Dermis microvascular lymphatic vessel endothelial cell (primary cell): ENCODE results near the gene RNASE11. TPM values are rescaled to one million over a fixed set of nuclear protein-coding genes. Genes with fewer than 3 reads are reported as not detected.
"Not testable (repeated sequence)": the region's sequence is repeated elsewhere in the genome, so short reads cannot be mapped to it uniquely, and the experiment has no call there.

Experiments used
- DNase-seq, 2 donors: peaks; one replicate each; pipeline versions ENCODE4 v3.0.0 to v3.0.0-alpha.2; 2010; ENCODE audit warnings: low read depth in 2 of 2
- total RNA-seq: library from RNA; depleted of rRNA; stranded (reverse); fragments of >200 nt; gene quantifications from 2 replicates; pipeline ENCODE4 v1.2.1, GENCODE V29; 2014

Gene RNASE11
- not detected in 2 replicates for total RNA-seq

DNA sequence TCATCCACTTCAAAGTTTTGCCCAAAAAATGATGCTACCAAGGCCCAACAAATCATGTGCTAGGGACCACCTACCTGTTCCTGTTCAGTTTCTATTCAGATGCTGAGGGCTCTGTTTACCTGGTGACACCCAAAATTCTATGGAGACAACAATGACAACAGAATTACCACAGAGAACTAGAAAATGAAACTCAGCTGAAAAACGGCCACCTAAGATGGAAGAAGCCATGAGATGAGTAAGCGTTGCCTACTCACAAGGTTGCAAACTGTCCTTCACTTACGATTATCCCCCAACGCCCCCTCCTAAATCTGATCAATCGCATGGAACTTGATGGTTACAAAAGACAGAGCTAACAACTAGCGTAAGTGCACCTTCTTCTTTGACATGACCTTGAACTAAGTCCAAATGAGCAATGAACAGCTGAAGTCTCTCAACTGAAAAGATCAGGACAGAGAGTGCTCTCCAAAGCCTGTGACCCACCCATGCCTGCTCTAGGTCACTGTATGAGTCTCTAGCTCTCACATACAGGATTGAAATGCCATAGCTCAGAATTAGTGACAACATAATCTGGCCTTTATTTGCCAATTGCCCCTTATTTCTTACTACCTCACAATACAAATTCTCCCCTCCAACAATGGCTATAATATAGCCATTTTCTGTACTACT, at the start of gene RNASE11:
TSS of gene RNASE11 (minus strand) at position 513 of the 666 bp plus-strand sequence.
- no peak for DNase-seq

DNA sequence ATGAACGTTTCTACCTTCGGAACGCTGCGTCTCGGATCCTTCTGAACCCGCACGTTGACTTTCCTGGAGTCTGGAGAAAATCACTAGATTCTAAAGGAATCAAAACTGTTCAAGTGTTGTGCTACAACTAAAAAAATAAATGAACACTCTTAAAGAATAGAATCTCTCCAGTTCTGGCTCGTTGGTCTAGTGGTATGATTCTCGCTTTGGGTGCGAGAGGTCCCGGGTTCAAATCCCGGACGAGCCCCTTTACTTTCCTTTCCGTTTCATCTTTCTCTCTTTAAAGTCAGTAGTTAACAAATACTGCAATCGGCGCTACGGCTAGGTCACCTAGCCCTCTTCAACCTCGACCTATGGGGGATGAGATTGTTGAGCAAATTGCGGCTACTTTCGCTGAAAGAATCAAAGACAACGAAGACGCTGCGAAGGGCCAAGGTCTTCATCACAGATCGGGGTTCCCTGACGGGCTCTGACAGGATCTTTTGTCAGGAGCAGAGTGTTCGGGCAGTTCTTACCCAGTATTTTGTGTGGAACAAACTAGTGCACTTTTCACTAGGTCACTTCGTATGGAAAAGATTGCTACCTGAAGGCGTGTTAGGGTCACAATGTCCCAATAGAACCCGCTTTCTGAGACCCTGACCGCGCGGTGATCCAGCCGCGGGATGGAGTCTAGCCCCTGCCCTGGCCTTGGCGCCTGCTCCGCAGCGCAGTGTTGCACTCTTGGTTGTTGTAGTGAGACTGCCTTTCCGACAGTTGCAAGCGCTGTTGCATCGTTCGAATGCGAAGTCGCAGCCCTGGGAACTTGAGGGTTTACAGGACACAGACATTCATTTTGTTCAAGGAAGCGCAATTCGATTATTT, 45.3 kb upstream of the RNASE11 start:
- DNase-seq = peak in 1 of 2 donors; percentile 45

DNA sequence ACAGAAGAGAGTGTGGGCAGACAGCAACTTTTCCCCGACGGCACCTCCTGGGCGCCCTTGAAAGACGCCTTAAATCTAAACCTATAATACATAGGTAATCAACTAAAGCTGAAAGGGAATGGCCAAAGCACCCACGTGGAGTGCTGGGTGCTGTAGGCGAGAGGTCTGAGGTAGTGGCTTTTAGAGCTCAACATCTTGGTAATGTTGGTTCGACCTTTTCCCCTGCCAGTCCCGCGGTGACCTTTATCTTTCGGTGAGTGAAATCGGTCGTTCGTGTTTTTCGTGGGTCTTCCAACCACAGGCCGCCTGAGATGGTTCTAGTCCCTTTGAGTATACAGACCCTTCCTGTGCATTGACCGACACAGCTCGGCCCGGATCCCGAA, 44.6 kb upstream of the RNASE11 start:
- no peak for DNase-seq

DNA sequence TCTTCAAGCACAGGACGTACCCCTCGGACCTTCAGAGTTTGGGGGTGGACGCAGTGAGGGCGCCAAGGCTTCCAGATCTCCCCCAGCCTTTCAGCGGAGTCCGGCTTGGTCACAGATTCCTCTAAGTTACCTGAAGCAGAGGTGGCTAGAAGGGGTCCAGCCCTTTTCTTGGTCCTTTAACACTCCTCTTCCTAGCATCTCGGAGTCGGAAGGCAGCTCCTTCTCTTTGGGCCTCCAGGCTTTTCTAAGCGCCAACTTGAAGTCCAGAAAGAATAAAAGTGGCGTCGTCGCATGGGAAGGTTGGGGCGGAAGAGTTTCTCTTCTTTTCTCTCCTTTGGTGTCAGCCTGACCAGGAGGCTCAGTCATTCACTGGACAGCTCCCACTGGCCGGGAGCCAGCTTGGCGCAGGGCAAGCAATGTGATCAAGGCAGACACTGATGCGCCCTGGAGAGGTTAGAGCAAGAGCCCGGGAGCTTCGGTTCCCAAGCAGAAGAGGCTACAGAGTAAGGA, 44.1 kb upstream of the RNASE11 start:
- peak in 1 of 2 donors; percentile 57 for DNase-seq

DNA sequence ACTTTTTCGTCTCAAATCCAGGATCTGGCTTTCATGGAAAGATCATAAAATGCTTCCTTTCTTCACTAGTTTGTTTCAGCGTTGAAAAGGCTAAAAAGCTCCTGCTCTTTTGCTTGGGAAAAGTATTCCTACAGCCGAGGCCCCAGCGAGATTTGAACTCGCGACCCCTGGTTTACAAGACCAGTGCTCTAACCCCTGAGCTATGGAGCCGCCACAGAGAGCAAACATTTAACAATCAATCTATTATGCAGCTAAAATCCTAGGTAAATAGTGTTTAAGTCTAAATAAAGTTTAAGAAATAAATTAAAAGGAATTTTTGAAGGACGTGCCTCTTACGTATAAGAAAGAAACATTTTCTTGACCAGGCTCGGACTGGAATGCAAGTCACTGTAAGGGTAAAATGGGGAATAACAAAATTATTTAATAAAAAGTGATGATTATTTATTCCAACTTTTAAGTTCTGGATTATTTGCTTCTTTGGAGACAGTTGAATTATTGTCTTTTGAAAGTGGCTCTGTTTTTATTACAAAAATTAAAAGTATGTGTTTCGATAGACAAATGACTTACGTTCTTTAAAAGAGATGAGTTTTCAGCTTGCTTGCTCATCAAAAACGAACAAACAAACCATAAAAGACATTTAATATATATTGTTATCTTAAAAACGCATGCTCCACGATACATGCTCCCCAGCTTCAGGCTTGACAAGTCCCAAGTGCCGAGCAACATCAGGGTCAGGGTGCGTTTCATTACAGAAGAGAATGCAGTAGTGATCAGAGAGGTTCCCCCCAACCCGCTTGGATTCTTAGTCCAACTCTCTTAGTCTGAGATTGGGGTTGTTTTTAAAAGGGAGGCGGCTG, 43.5 kb upstream of the RNASE11 start:
- DNase-seq = peak in 1 of 2 donors; percentile 51

DNA sequence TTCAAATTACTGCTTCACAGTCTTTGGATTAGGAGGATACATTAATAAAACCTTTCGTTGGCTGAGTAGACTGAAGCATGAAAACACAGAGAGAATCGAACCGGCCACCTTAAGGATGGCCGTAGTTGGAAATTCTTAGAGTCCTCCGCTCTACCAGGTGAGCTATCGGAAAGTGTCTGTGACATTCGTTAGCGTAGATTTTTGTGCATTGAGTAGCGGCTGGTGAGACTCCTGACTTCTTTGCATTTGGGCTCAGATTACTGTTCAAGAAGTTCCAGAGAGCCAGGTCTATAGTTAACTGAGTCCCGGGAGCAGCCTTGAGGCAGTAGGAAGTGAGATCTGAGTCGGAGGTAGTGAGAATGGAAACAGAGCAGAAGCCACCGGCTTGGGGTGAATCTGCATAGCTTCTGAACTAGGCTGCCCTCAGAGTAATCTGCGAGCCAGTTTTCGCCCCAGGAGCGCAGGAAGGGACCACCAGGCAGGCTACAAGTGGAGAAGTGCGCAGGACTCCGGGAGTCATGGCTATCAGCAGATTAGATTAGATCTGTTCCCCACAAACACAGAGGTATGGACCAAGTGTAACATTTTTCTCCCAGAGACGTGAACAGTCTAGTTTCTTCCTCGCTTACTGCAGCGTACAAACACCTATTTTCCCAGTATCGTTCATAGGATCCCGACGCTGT, 42.7 kb upstream of the RNASE11 start:
- DNase-seq = peak in 1 of 2 donors; percentile 11

DNA sequence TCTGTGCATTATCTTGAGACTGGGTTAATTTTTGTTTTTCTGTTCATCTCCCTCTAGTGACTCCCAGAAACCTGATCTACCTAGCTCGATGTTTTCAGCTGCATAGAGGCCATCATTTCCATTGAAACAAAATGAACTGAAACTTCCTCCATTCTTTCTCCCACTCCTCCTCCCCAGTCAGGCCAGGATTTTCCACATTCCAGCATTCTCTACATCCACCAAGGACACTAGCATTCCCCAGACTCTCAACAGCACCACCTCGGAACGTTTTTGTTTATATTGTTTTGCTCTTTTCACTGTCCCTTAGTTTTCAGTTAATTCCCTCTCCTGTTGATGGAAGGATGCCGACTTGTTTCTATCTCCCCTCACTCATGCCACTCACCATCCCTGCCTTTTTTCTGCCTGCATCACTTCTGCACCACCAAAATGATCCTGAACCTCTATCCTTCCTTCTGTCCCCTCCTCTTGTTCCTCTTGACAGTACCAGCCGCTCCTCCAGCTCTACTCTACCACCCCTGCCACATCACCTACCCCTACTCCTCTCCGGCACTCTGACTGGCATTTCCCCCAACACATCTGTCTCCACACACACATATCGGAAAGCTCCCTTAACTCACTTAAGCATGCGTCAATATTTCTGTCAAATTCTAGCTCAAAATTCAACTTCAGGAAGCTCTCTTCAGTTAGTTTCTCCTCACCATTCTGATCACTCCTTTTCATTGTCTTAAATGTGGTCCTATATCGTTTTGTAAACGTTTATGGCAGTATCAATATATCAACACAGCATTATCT, 40.5 kb upstream of the RNASE11 start:
- no peak for DNase-seq

DNA sequence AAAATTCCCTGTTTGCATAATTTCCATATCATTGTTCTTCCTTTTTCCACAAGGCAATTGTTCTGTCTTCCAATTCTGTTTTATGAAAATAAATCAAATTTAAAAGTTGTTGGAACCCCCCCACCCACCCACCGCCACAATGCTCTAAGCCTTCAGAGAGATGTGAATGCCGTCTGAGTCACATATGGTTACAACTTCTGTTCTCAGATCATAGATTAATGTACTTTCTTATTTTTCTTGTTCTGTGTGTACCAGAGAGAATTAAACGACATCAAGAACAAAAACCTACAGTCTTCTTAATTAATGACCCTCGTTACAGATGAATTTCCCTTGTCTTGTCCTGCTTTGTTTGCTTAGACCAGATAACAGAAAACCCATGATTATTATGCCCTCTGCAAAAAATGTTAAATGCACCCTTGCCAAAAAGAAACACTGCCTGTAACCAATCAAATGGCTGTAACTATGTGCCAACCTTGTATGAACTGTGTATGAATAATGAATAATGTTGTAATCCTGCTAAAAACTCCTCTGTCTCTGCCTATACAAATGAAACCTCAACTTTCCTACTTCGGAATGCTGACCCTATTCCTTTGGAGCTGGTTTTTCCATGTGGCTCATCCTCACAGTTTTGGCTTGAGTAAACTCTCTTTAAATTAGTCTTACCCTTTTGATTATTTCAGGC, 39.7 kb upstream of the RNASE11 start:
- no peak for DNase-seq

GRCh38 chr14:20626274-20626673, 38.5 kb upstream of the RNASE11 start:
- no peak for DNase-seq

DNA sequence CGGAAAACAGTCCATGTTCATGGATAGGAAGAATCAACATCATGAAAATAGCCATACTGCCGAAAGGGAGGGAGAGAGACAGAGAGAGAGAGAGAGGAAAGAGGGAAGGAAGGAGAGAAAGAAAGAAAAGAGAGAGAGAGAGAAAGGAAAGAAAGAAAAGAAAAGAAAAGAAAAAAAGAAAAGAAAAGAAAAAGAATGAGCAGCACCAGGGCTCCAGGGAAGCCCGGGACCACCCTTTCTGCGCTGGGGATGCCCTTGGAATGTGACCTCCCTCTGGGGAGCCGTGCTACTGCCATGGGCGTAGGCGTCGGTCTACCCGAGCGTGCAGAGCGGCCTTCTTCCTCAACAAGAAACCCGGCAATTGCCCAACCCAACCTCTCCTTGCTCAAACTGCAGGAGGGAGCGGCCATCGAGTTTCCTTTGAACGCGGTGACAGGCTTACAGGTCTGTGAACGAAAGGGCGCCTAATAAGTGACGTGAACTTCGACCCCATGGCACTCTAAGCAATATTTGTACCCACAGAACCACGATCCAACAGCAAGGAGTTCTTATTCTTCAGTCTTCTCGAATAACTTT, 36.8 kb upstream of the RNASE11 start:
- peak in 1 of 2 donors; percentile 36 for DNase-seq

DNA sequence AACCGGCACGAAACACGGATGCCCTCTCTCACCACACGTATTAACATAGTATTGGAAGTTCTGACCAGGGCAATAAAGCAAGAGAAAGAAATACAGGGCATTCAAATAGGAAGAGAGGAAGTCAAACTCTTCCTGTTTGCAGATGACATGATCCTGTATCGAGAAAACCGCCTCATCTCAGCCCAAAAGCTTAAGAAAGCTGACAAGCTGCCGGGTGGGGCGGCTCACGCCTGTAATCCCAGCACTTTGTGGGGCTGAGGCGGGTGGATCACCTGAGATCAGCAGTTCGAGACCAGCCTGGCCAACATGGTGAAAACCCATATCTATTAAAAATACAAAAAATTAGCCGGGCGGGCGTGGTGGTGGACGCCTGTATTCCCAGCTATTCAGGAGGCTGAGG, 36.0 kb upstream of the RNASE11 start:
- no peak for DNase-seq

- DNase-seq = no peak
Observed at GRCh38 chr14:20622816-20623291, 35.1 kb upstream of the RNASE11 start.

- no peak for DNase-seq
Observed at GRCh38 chr14:20620798-20621478, 33.1 kb upstream of the RNASE11 start.

DNA sequence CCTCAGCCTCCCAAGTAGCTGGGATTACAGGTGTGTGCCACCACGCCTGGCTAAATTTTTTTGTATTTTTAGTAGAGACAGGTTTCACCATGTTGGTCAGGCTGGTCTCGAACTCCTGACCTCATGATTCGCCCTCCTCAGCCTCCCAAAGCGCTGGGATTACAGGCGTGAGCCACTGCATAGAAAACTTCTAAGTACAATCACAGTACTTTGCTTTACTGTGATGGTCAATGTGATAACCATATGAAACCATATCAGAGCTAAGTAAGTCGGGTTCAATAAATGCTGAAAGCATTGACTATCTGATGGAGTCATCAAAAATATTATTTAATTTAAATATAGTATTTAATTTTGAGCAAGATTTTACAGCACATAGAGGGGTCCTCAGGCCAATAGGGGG, 31.9 kb upstream of the RNASE11 start:
- DNase-seq = not testable (repeated sequence)

GRCh38 chr14:20618271-20618749, 30.5 kb upstream of the RNASE11 start:
- no peak for DNase-seq

DNA sequence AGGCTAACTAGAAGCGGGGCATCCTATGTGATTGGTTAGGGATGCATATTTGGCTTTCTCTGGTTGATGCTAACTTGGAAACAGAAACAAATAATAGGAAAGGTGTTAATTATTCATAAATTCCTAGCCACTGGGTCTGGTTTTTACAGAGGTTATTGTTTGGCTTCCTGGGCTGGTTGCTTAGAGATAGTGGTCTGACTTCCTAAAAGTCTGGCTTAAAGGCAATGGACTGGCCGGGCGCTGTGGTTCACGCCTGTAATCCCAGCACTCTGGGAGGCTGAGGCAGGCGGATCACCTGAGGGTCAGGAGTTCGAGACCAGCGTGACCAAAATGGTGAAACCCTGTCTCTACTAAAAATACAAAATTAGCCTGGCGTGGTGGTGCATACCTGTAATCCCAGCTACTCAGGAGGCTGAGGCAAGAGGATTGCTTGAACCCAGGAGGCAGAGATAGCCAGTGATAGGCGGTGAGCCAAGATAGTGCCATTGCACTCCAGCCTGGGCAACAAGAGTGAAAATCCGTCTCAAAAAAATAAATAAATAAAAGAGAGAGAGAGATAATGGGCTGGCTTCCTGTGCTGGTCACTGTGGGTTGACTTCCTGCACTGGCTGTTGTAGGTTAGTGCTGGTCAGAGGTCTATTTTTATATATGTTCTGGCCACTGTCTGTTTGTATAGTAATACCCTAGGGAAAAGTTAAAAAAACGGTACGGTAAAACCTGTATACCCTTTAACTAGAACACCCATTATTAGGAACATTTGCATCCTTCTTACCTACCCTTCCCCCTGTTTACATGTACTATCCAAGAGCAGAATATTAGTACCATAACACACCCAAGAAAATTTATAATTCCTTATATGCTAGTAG, 29.6 kb upstream of the RNASE11 start:
- DNase-seq = no peak

DNA sequence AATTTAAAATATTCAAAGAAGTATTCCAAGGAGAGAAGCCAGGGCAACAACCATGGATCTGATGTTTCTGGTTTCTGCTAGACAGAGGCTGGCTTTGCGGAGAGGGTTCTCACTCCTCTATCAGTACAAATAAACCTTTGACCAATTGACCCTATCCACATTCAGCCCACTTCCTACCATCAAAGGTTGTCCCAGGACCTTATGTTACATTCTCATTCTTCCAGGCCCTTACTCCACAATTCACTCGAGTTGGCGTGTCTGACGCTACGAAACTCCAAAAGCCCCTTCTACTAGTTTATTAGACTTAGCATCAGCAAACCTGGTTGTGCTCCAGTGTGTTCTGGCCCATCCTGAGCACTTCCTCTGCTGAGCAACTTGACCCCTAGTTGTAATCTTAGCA, 28.2 kb upstream of the RNASE11 start:
- DNase-seq = no peak
